ENCODE measurements around the gene ZNF317.

Gene ZNF317

DNA sequence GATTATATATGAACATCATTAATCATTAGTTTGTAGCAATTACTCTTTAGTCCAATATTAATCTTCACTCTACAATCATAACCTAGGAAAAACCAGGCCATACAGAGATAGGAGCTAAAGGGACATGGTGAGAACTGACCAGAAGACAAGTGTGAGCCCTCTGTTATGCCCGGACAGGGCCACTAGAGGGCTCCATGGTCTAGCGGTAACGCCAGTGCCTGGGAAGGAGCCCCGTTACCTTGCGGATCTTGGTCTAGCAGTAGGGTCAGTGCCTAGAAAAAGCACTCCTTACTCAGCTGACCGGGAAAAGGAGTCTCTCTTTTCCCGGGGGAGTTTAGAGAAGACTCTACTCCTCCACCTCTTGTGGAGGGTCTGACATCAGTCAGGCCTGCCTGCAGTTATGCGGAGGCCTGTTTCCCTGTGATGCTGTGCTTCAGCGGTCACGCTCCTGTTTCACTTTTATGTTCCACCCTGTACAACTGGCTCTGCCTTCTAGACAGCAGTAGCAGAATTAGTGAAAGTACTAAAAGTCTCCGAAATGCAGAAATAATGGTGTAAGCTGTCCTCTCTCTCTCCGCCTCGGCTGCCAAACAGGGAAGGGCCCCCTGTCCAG, 65.4 kb downstream of the ZNF317 start:
- Mint-ChIP-seq H3K27ac (no peak overlapping the region), H3K4me1 (peaks cover 4% of the 10 kb centered on the region), H3K27me3 (peaks cover 8% of the 10 kb centered on the region), H3K4me3 (peak overlapping the region; percentile 65), H3K9me3 (peaks cover 3% of the 10 kb centered on the region), H3K36me3 (no peaks in the 10 kb centered on the region)
- DNase-seq (ENCODE audit: low spot score in 2 of 2) (peak; percentile 56 to 66), ATAC-seq (ENCODE audit: low read depth) (peak; percentile 64)

Data from memory B cell (primary cell).